SH-SY5Y (cell line): ENCODE measurements around the gene GPC5.

Source experiments
- GATA2 ChIP-seq: IDR thresholded peaks from 2 replicates; pipeline ENCODE4 v1.6.1; 2011; ENCODE audit warnings: mild to moderate bottlenecking, low read depth, low read length
- GATA3 ChIP-seq: IDR thresholded peaks from 2 replicates; pipeline ENCODE4 v1.6.1; 2011; ENCODE audit warnings: low read depth, mild to moderate bottlenecking, low read length, moderate library complexity

GRCh38 chr13:91882918-91883317, 484.5 kb downstream of the GPC5 start:
- TF ChIP-seq GATA2 = no peak
- no peak for TF ChIP-seq GATA3
